HL-60 (cell line): ENCODE data around the gene UVSSA.
"Not testable (repeated sequence)": the region's sequence is repeated elsewhere in the genome, so short reads cannot be mapped to it uniquely, and the experiment has no call there.

ENCODE experiments used
- DNase-seq, 2 experiments: peaks; one replicate each; pipeline ENCODE4 v3.0.0-alpha.2; 2010 to 2020; ENCODE audit warnings: low read depth in 1 of 2, low spot score in 1 of 2
- H3K27ac ChIP-seq: fragments of 250-450 bp; sonication (Bioruptor Pico); replicated peaks from 2 replicates; pipeline ENCODE4 v1.5.1; 2020; ENCODE audit warnings: mild to moderate bottlenecking, moderate library complexity
- H3K27me3 ChIP-seq: fragments of 250-450 bp; sonication (Bioruptor Pico); 2 replicates; pipeline ENCODE4 v1.5.1; 2021; ENCODE audit warnings: mild to moderate bottlenecking, moderate library complexity; ENCODE audit not compliant: insufficient read depth, poor library complexity, severe bottlenecking
- H3K4me3 ChIP-seq: replicated peaks from 2 replicates; pipeline ENCODE4 v1.5.1; 2011; ENCODE audit warnings: mild to moderate bottlenecking, control low read depth, low read length; ENCODE audit not compliant: insufficient read depth
- CTCF ChIP-seq: IDR thresholded peaks from one replicate; pipeline ENCODE4 v1.5.1; 2011; ENCODE audit warnings: low read length, control low read depth, inconsistent platforms; ENCODE audit not compliant: insufficient read depth
- GABPA ChIP-seq: IDR thresholded peaks from 2 replicates; pipeline ENCODE4 v1.6.1; 2012; ENCODE audit warnings: low read depth
- POLR2AphosphoS5 ChIP-seq: IDR thresholded peaks from 2 replicates; pipeline ENCODE4 v1.6.1; 2012; ENCODE audit warnings: low read depth
- SPI1 ChIP-seq: IDR thresholded peaks from 2 replicates; pipeline ENCODE4 v1.6.1; 2012; ENCODE audit warnings: low read depth, mild to moderate bottlenecking, borderline replicate concordance
- TF ChIP-seq, protein P1 (sequence below): IDR thresholded peaks from 2 replicates; pipeline ENCODE4 v1.6.1; 2012; ENCODE audit warnings: low read depth; ENCODE audit not compliant: insufficient replicate concordance

The UVSSA gene

DNA sequence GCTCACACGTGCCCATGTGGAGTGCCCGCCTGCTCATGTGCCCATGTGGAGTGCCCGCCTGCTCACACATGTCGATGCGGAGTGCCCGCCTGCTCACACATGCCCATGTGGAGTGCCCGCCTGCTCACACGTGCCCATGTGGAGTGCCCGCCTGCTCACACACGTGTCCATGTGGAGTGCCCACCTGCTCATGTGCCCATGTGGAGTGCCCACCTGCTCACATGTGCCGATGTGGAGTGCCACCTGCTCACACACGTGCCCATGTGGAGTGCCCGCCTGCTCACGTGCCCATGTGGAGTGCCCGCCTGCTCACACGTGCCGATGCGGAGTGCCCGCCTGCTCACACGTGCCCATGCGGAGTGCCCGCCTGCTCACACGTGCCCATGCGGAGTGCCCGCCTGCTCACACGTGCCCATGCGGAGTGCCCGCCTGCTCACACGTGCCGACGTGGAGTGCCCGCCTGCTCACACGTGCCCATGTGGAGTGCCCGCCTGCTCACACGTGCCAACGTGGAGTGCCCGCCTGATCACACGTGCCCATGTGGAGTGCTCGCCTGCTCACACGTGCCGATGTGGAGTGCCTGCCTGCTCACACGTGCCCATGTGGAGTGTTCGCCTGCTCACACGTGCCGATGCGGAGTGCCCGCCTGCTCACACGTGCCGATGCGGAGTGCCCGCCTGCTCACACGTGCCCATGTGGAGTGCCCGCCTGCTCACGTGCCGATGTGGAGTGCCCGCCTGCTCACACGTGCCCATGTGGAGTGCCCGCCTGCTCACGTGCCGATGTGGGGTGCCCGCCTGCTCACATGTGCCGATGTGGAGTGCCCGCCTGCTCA lies 47.8 kb downstream of the UVSSA start:
- DNase-seq, H3K27me3 ChIP-seq, H3K4me3 ChIP-seq, H3K27ac ChIP-seq: not testable (repeated sequence)

- not testable (repeated sequence) for H3K27ac ChIP-seq, DNase-seq, H3K4me3 ChIP-seq, H3K27me3 ChIP-seq
Observed at GRCh38 chr4:1395389-1395820, 48.4 kb downstream of the UVSSA start.

DNA sequence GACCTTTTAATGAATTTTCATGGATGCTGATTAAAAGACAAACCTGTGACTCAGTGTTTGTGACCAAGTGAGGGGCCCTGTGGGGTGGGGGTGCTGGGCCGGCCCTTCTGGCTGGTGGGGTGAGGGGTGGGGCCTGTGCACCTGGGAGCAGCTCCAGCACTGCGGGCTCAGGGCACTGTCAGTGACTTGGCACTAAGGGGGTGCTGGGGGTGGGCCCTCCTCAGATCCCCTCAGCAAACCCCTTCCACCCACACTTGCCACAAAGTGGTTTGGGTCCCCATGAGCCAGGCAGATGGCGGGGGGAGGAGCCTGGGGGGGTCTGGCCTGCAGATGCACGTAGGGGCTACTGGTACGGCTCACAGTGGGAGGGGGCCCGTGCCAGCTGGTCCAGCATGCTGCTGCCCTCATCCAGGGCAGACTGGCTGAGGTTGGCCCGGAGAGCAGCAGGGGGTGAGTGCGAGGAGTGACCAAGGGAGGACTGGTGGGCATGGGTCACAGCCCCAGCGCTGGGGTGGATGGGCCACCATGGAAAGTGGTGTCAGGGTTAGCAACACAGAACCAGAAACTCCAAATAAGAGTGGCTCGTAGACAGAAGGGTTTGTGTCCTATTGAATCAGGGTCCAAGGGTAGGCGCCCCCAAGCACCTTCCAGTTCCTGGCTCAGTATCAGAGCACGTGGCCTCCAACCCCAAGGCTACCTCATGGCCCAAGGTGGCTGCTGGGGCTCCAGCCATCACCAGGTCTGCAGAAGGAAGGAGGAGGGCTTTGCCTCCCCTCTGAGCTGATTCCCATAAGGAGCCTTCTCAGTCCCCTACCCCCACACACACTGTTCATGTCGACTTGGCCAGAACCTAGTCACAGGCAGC lies 49.2 kb downstream of the UVSSA start:
- no peak for DNase-seq
- no peak overlapping the region for H3K27ac ChIP-seq
- TF ChIP-seq POLR2AphosphoS5 (no peak), CTCF (no peak), GABPA (no peak), SPI1 (no peak)
- TF ChIP-seq, protein P1, sequence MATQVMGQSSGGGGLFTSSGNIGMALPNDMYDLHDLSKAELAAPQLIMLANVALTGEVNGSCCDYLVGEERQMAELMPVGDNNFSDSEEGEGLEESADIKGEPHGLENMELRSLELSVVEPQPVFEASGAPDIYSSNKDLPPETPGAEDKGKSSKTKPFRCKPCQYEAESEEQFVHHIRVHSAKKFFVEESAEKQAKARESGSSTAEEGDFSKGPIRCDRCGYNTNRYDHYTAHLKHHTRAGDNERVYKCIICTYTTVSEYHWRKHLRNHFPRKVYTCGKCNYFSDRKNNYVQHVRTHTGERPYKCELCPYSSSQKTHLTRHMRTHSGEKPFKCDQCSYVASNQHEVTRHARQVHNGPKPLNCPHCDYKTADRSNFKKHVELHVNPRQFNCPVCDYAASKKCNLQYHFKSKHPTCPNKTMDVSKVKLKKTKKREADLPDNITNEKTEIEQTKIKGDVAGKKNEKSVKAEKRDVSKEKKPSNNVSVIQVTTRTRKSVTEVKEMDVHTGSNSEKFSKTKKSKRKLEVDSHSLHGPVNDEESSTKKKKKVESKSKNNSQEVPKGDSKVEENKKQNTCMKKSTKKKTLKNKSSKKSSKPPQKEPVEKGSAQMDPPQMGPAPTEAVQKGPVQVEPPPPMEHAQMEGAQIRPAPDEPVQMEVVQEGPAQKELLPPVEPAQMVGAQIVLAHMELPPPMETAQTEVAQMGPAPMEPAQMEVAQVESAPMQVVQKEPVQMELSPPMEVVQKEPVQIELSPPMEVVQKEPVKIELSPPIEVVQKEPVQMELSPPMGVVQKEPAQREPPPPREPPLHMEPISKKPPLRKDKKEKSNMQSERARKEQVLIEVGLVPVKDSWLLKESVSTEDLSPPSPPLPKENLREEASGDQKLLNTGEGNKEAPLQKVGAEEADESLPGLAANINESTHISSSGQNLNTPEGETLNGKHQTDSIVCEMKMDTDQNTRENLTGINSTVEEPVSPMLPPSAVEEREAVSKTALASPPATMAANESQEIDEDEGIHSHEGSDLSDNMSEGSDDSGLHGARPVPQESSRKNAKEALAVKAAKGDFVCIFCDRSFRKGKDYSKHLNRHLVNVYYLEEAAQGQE = no peak
- H3K4me3 ChIP-seq = no peak overlapping the region
- no peaks in the 10 kb centered on the region for H3K27me3 ChIP-seq

DNA sequence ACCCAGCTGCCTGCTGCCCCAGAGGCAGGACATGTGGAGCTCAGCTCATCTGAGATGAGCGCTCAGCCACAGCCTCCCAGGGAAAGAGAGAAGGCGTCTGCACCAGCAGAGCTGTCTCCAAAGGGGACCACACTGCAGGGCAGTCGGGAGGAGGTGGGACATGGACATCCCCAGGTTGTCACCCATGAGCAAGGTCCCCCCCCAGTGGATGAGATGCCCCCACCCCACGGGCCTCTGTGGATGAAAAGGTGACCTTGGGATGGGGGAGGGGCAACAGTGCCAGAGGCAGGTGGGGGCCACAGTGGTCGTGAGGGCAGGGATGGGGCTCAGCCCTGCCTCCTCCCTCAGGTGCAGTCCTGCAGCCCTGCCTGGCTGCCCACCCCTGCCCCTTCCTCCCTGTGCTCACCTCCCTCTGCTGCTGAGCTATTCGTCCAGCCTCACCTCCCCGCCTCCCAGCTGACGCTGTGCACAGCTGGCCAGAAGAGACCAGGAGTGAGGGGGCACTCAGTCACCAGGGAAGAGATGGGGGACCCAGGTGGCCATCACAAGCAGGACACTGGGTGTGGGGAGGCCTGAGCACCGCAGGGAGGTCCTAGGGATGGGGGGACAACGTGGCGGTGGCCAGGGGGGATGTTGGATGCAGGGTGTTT lies 49.9 kb downstream of the UVSSA start:
- Histone ChIP-seq H3K4me3 (no peak overlapping the region), H3K27me3 (peaks cover 3% of the 10 kb centered on the region), H3K27ac (no peak overlapping the region)
- no peak for DNase-seq
- no peak for TF ChIP-seq POLR2AphosphoS5
- TF ChIP-seq, protein P1 = no peak
- no peak for TF ChIP-seq GABPA
- TF ChIP-seq CTCF = no peak
- TF ChIP-seq SPI1 = no peak
